ENCODE results near the gene NRP2.

The NRP2 gene

DNA sequence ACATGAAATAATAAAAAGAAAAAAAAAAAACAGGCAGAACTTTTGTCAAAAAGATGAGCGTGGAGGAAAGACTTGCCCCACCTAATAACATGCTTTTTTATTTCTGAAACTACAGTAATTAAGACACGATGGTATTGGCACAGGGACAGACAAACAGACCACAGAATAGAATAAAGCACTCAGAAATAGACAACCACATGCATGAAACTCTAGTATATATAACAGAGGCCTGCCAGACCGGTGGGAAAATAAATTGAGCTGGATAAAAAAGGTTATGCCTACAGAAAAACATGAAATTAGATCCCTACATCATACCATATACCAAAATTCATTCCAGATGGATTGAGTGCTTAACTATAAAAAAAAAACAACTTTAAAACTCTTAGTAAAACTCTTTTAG, 163.1 kb downstream of the NRP2 start:
- no peak for DNase-seq

All from anterior cingulate cortex (tissue), 58 donors.